Fibroblast of skin of left quadriceps (primary cell): ENCODE data around the gene CDX2.
"Not testable (repeated sequence)": the region's sequence is repeated elsewhere in the genome, so short reads cannot be mapped to it uniquely, and the experiment has no call there.

Source experiments
- DNase-seq, 2 experiments: peaks; one replicate each; pipeline ENCODE4 v3.0.0-alpha.2; 2013; ENCODE audit warnings: low read depth in 2 of 2

Gene CDX2

DNA sequence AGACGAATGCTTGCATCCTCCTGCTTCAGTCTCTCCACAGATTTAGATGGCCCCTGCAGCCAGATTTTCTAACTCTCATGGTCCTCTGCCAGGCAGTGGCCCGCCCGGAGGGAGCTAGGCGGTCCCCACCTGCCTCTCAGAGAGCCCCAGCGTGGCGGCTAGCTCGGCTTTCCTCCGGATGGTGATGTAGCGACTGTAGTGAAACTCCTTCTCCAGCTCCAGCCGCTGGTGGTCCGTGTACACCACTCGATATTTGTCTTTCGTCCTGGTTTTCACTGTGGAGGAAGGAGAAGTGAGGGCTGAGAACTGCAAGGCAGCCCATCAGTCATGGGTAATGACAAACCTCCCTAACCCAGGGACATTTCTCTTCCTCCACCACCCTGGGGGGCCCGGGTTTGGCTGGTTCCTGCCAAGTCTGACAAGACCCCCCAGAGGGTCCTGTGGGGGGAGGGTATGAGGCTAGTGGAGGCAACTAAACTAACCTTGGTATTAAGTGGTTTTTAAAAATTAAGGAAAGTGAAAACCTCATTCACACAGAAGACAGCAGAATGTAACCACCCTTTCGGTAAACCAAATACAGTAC, 4.3 kb downstream of the CDX2 start:
- DNase-seq = no peak

DNA sequence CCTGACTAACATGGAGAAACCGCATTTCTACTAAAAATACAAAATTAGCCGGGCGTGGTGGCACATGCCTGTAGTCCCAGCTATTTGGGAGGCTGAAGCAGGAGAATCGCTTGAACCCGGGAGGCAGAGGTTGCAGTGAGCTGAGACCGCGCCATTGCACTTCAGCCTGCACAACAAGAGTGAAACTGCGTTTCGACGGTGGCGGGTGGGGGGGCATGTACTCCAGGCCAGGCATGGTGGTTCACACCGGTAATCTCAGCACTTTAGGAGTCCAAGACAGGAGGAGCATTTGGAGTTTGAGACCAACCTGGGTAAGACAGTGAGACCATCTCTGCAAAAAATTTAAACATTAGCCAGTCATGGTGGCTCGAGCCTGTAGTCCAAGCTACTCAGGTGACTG, 4.9 kb downstream of the CDX2 start:
- DNase-seq = not testable (repeated sequence)

DNA sequence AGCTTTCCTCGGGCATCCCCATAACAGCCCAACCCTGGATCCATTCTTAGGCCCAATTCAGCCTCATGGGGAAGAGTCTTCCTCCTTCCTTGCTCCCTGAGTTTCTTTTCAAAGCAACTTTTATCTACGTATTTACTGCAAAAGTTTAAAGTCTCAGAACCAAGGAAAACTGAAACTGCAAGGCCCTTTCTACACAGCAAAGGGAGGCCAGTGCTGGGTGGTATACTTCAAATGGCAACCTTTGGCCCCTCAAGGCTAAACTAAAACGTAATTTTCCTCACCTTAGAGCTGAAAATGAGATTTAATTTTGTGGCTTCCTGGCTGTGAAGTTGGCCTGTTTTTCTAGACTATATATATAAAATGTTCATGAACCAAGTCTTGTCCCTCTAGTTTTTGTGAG, 5.6 kb downstream of the CDX2 start:
- DNase-seq = no peak

DNA sequence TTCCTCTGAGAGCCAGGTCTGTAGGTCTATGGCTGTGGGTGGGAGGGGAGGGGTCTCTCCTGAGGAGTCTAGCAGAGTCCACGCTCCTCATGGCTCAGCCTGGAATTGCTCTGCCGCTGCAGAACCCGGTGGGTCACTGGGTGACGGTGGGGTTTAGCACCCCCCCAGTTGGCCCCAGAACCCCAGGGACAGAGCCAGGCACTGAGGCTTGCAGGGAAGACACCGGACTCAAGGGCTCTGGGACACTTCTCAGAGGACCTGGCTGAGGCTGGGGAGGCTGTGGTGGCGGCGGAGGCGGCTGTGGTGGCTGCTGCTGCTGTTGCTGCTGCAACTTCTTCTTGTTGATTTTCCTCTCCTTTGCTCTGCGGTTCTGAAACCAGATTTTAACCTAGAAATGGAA, 6.1 kb downstream of the CDX2 start:
- no peak for DNase-seq

DNA sequence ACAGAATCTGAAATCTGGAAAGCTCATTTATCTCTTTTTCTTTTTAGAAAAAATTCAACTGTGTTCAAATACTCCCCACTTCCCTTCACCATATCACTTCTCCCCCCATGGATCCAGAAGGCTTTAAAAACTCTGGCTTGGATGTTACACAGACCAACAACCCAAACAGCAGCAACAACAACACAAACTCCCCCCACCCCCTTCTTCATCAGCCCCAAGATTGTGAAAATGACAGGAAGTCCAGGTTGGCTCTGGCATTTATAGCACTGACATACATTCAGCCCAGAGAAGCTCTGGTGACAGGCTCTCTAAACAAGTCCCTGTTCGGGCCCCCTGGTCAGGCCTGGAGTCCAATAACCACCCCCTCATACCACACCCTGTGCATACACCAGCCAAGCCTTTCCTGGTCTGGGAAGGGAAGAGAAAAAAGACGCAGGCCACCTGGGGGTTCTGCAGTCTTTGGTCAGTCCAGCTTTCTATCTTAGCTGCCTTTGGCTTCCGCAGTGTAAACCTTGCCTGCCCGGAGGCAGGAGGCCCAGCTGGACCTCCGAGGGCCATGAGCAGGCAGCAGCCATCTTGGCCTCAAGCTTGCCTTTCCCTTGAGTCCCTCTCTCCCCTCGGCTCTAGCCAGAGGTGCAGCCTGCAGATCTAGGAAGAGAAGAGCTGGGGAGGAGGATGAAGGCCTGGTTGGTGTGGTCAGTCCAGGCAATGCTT, 6.8 kb downstream of the CDX2 start:
- no peak for DNase-seq

DNA sequence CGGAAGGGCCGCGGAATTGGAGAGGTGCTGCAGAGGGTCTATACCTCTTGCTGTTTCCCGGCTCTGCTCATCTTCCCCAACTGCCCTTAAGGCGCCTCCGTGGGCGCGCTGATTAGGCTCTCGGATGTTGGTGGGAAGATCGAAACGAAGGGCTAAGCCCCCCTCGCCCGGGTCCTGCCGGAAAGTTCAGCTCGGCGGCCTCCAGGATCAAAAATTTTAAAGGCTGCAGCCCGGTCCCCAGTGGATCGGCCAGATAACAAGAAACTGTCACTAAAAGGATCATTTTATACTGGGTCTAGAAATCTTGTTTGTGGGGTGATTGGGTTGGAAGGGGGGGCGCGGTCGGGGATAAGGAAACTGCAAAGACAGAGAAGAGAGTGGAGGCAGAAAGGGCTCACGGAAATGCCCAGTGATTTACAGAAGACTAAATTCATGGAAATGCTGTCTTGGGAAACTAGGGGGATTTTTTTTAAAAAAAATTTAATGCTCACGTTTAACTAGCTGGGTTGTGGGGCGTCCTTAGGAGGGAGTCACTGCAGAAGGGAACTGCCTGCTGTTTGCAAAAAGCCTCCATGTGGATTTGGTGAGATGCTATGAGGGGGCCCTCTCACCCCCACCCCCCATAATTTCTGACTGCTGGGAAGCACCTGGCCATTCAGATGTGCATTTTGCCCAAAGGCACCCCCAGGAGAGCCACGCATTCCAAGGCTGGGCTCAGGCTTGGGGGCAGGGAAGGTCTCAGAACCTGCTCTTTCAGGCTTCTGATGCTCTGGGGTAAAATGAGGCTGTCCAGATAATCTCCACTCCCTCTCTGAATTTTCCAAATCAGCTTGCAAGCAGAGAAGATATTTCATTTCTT, 7.7 kb downstream of the CDX2 start:
- DNase-seq = no peak

DNA sequence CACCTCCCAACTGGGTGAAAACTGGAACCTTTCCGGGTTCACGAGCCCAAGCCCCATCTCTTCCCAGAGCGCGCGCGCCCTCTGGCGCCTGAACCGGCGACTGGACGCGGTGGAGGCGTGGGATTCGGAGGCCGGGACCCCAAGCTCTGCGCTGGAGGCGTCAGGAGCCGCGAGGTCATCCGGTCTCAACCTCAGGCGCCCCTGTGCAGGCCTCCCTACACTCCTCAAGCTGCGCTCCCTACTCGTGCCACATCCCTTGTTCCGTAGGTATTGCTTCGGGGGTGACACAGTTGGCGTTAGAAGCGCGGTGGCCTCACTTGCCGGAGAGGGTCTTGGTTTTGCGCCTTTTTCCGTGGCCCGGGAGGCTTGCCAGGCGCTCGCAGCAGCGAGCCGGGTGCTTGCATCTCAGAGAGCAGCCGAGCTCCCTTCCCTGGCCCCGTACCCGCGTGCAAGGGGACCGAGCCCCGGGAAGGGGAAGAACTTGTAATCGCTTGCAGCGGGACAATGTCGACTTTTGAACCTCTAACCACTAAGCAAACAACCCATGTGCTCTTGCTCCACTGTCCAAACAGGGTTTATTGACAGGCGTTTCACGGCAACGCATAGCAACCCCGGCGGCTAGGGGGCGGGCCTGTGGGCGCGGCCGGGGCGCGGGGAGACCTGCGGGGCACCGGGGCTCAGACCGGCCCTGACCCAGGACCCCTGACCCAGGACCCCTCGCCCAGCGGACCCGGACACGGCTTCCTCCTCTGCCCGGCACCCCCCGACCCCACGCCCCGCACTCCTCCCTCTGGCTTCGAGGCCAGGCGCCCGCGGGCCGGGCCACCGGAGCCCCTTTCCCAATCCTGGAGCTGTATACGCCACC, 8.5 kb downstream of the CDX2 start:
- no peak for DNase-seq

DNA sequence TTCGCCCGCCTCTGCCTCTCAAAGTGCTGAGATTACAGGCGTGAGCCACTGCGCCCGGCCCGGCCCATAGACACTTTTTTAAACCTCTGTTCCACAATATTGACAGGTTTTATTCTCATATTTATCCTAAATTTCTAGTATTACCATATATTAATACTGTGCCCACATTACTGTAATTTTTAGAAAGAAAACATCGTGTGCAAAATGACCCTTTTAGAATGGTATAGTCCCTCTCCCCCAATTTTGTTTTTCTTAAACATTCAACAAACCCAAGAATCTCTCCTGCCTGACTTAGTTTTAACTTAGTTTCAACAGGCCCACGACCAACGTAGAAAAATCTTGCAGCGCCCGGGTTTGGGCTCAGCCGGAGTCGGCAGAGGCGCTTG, 9.1 kb downstream of the CDX2 start:
- DNase-seq = no peak

DNA sequence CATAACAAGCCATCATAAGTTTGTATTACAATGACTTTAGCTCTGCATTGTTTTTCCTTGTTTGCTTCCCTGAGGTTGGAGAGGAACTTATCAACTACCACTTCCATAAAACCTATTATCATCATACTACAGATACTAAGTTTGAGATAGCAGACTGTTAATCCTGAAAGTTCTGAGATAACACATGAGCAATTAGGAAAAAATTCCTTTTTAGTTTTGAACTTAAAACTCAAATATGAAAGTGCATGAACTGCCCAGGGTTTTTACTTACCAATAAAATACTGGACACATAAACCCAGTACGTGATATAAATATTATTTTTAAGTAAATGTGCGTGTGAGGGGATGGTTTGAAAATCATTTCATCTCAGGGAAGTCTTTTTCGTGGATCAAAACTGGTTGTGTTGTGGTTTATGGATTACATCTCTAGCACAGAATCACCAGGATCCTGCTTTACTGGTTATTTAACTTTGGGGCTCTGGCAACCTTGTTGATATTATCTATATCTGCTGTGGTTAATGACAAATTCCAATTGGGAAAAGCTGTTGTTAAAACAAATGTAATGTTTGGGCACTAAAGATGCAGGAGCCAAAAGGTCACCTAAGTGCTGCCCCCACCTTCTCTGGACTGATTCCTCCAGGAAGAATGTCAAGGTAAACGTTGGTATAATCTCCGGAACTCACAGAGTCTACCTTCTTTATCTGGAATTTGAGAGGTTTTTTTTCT, 12.4 kb downstream of the CDX2 start:
- DNase-seq = no peak

DNA sequence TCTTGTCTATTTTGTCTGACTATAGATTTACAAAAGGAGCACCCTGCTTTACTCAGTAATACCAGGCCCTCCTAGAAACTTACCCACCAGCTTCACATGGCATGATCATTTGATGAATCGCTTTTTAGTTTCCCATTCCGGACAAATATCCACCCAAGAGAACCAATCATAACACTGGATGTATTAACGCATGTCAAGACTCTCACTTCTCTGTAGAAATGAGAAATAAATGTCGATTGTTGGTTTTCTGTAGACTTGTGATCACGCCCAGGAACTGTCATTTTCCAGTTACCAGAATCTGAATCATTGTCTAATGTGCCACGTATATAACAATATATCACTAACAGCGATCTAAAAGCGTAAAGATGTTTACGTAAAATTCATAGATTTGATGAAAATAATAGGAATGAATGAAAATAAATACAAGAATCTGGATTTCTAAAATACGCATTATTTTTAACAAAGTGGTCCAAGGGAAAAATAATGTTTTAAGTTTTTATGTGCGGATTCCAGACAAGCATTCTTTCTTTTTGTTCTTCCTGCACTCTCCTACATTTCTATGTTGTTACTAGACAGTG, 14.0 kb downstream of the CDX2 start:
- no peak for DNase-seq

DNA sequence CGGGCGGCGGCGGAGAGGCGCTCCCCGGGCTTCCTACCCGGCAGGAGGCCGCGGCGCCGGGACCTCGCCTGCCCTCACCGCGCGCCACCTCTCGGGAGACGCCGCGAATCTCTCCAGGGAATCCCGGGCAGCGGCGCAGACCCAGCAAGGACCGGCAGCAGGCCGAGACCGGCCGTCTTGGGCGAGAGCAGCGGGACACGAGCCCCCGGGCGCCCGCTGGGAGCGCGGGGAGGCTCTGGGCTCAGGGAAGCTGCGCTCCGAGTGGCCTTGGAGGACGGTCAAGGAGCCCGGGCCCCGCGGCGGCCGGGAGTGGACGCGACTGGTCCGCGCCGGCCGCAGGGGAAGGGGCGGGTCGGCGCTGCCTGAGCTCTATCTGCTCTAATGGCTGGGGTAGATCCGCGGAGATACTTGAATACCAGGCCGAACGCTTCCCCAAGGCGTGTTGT, 14.7 kb downstream of the CDX2 start:
- no peak for DNase-seq

DNA sequence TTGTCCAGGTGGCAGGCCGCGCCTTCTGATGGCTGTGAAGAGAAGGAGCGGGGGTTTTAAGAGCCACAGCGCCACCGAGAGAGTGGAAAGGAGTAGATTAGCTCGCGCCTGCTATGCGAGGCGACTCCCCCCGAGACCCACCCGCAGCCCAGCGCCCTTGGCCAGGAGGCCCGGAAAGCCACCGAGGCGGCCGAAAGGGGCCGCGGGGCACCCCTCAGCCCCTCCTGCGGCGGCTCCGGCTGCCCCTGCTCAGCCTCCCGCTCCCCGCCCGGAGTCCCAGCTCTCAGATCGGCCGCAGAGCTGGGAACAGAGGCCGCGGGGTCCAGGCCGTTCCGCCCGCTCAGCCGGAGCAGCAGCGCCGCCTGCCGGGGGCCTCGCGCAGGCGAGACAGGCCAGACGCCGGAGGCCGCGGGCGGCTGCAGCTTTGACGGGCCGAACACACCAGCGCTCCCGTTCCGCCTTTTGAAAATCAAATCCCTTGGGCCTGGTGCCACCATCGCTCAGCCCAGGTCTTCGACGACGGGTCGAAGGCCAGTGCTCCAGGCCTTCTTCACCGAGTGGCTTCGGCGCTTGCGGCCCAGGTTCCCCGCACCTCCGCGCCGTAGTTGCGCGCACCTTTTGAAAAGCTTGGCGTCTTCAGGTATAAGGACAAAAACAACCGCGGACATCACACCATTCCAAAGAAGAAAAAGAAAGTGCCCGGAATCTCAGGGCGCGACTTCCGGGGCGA, 15.3 kb downstream of the CDX2 start:
- DNase-seq = peak; percentile 20 to 40

DNA sequence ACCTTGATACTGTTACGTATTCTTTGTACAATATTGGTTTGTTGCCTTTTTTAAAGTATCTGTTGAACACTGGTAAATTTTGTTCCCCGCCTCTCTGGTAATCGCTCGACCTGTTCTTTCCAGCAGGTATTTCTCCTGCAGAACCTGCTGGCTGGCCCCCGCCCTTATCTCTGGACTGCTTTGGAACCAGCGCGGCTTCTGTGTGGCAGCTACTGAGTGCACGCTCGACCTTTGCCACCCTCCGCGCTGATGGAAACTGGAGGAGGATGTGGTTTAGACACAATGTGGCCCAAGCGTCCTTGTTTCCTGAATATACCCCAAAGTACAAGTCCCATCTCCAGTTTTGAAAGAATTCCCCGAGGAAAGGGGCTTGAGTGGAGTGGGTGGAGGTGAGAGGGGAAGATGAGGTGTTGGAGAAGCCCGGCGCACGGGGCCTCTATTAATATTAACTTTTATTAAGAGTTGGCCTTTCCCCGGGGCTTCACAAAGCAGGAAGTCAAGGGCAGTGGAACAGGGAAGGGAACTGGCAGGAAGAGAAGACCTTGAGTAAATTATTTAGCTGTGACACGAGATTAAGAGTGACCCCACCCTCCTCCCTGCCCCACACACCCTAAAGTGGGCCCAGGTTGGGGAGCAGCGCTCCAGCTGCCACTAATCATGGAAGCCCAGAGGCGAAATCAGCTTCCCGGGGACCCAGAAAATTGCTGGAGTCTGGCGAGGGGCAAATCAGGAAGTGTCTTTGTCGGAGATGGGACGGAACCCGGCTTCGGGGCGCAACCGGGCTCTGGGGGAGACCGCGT, 16.0 kb downstream of the CDX2 start:
- no peak for DNase-seq

DNA sequence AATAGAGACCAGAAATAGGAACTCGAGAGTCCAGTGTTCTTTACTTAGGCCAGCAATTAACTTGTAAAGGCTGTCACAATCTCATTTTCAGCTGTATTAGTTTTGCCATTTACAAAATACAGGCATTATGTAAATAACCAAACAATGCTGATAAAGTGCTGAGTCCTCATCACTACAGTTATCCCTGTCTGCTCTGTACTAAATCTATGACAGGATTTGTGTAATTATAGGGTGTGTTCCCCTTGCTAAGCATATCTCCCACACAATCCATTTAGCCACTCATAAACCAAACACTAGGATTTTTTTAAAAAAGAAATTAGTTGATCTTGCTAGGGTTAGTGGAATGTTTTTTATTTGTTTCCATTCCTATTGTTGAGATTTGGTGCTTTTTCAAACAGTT, 26.1 kb downstream of the CDX2 start:
- DNase-seq = no peak

DNA sequence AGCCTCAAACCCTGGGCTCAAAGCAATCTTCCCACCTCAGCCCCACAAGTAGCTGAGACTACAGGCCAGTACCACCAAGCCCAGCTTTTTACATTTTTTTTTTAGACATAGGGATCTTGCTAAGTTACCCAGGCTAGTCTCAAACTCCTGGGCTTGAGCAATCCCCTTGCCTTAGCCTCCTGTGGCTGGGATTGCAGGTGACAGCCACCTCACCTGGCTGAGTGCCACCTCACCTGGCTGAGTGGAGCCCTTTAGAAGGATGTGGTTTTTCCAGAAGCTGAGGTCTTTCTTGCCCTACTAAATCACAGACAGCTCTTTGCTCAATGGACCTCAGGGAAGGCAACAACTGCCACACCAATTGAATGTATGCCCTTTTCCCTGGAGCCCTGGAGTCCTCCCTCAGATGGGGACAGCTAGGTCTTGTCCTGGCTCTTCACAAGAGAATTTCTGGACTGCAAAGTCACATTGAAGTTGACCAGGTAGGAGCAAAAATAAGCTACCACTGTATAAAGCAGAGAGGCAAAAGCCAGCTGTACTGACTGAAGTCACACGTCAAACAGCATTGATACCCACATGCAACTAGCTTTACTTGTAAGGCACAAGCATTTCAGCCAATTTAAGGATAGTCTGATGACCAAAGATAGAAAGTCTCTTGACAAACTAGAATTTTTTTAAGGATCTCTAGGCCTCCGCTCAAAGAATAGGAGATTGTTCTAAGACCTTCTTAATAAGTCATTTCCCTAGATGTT, 35.4 kb downstream of the CDX2 start:
- no peak for DNase-seq

DNA sequence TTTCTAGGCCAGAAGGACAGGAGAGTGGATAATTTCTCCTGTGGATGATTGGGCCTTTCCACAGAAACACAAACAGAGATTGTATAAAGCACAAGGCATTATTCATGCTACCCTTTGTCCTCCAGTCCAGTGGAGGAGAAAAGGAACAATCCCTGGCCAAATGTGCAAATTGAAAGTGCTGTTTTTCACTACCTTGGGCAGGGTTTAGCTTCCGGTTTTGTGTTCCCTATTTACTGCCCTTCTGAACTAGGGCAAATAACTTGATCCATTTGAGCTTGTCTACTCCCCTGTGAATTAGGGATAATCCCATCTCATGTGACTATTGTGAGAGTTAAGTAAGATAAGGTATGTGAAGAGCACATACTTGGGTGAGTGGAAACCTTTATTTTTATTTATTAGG, 36.0 kb downstream of the CDX2 start:
- DNase-seq = no peak

DNA sequence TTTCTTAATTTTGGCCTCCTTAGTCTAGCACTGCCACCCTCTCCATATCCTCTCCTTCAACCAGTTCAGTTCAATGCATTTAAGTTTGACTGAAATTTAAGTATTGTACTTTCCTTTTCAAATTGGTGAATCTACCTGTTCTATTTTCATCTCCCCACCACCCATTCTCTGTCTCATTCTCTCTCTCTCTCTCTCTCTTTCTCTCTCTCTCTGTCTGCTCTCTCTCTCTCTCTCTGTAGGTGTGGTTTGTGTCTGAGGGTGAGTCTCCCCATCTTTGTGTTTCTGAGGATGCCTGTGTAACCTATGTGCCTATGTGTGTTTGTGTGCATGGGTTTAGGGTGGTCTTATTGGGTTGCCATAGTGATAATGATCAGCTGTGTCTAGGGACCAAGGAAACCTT, 39.2 kb downstream of the CDX2 start:
- DNase-seq = no peak
